Measurements from ENCODE around the gene MED8. TPM values are rescaled to one million over a fixed set of nuclear protein-coding genes. Genes with fewer than 3 reads are reported as not detected.
A peak's percentile ranks its signal among the peaks of the same experiment; 100 is the strongest.

Gene MED8
- total and polyA plus RNA-seq, 9 of the 15 experiments (the other 6 are each of a cell fraction or from before 2014, with no cell fraction given): 23.0 to 120 (median 56.4) TPM

GRCh38 chr1:43405219-43405875 is 15.7 kb upstream of the MED8 start (continued):
- peak in 1 of 2 experiments; percentile 86; a peak in 2 of 4 replicates for TF ChIP-seq MLLT1 (IDR thresholded peaks at IDR 0.05)
- no peak for TF ChIP-seq ZBTB7A (IDR thresholded peaks at IDR 0.05; ENCODE audit: borderline replicate concordance, control insufficient read depth, low read depth, low read length)
- TF ChIP-seq FOXA1 (IDR thresholded peaks at IDR 0.05; ENCODE audit: borderline replicate concordance): no peak
- TF ChIP-seq ZNF518B (CRISPR knock-in tag; IDR thresholded peaks at IDR 0.05): no peak
- TF ChIP-seq RB1 (IDR thresholded peaks at IDR 0.05; ENCODE audit: low read depth): no peak
- peak in 1 of 2 experiments; percentile 31; a peak in 1 of 4 replicates for TF ChIP-seq MNT (conservative IDR thresholded peaks at IDR 0.05)
- no peak for TF ChIP-seq SRF (CRISPR knock-in tag; IDR thresholded peaks at IDR 0.05)
- TF ChIP-seq TRIM24 (IDR thresholded peaks at IDR 0.05): peak in 1 of 2 experiments; percentile 77; a peak in 1 of 4 replicates
- TF ChIP-seq TCF7L2 (IDR thresholded peaks at IDR 0.05; ENCODE audit: low read depth, low read length): no peak
- no peak for TF ChIP-seq NFATC3 (IDR thresholded peaks at IDR 0.05)
- no peak for TF ChIP-seq PHF8 (IDR thresholded peaks at IDR 0.05; ENCODE audit: borderline replicate concordance, low read length)
- no peak for TF ChIP-seq TFAM (CRISPR knock-in tag; conservative IDR thresholded peaks at IDR 0.05)
- TF ChIP-seq LARP7 (IDR thresholded peaks at IDR 0.05): no peak
- TF ChIP-seq KLF6 (CRISPR knock-in tag; IDR thresholded peaks at IDR 0.05; ENCODE audit: borderline replicate concordance): no peak
- 0 out of 2 replicates have a peak, but pooled peaks have one; percentile 24 for TF ChIP-seq ZNF583 (CRISPR knock-in tag; IDR thresholded peaks at IDR 0.05)
- peak; percentile 38; the same call in 1 of the 2 replicates for TF ChIP-seq MYNN (IDR thresholded peaks at IDR 0.05)
- TF ChIP-seq MYNN (CRISPR knock-in tag; IDR thresholded peaks at IDR 0.05): no peak
- TF ChIP-seq NONO (IDR thresholded peaks at IDR 0.05; ENCODE audit: low read depth in 2 of 2, low read length in 1 of 2): no peak
- TF ChIP-seq NFIX (CRISPR knock-in tag; IDR thresholded peaks at IDR 0.05; ENCODE audit: low read depth): no peak
- no peak for TF ChIP-seq ZNF174 (CRISPR knock-in tag; IDR thresholded peaks at IDR 0.05)
- TF ChIP-seq CHD2 (IDR thresholded peaks at IDR 0.05; ENCODE audit: low read depth, low read length): no peak
- peak; percentile 55; the same call in 1 of the 2 replicates for TF ChIP-seq MYC (IDR thresholded peaks at IDR 0.05; ENCODE audit: low read depth, low read length)
- no peak for TF ChIP-seq MYC (CRISPR knock-in tag; IDR thresholded peaks at IDR 0.05; ENCODE audit: borderline replicate concordance, low read depth)
- no peak for TF ChIP-seq BACH1 (tag; IDR thresholded peaks at IDR 0.05)
- peak; percentile 94 for TF ChIP-seq CBFA2T3 (IDR thresholded peaks at IDR 0.05)
